MM.1S (cell line): ENCODE data around the gene PALD1.

ENCODE experiments used
- DNase-seq: peaks from one replicate; pipeline ENCODE4 v3.0.0-alpha.2; 2015
- H2AFZ ChIP-seq: fragments of 300-600 bp; sonication (generic); 2 replicates; pipeline ENCODE4 v1.6.0; 2016; ENCODE audit warnings: antibody characterized with exemption, low read length
- H3F3A ChIP-seq: fragments of 300-600 bp; sonication (generic); 2 replicates; pipeline ENCODE4 v1.6.1; 2016; ENCODE audit warnings: mild to moderate bottlenecking, antibody characterized with exemption, low read length, moderate library complexity, mixed read lengths; ENCODE audit not compliant: insufficient read depth
- H3K27ac ChIP-seq: fragments of 300-600 bp; sonication (generic); 2 replicates; pipeline ENCODE4 v1.5.1; 2016; ENCODE audit warnings: mild to moderate bottlenecking, low read length
- H3K27me3 ChIP-seq: fragments of 300-600 bp; sonication (generic); replicated peaks from 2 replicates; pipeline ENCODE4 v1.6.0; 2016; ENCODE audit warnings: low read length; ENCODE audit not compliant: insufficient read depth
- H3K36me3 ChIP-seq: fragments of 300-600 bp; sonication (generic); replicated peaks from 2 replicates; pipeline ENCODE4 v1.6.1; 2016; ENCODE audit warnings: mild to moderate bottlenecking, low read length, mixed read lengths; ENCODE audit not compliant: insufficient read depth
- H3K4me1 ChIP-seq: fragments of 300-600 bp; sonication (generic); 2 replicates; pipeline ENCODE4 v1.6.1; 2016; ENCODE audit warnings: low read length, mixed read lengths
- H3K4me2 ChIP-seq: fragments of 300-600 bp; sonication (generic); 2 replicates; pipeline ENCODE4 v1.6.0; 2016; ENCODE audit warnings: low read depth, low read length
- H3K4me3 ChIP-seq: fragments of 300-600 bp; sonication (generic); 2 replicates; pipeline ENCODE4 v1.5.1; 2016; ENCODE audit warnings: low read length, mixed read lengths
- H3K79me2 ChIP-seq: fragments of 300-600 bp; sonication (generic); 2 replicates; pipeline ENCODE4 v1.6.1; 2016; ENCODE audit warnings: mixed run types, low read length, mixed read lengths
- H3K9ac ChIP-seq: fragments of 300-600 bp; sonication (generic); 2 replicates; pipeline ENCODE4 v1.6.1; 2016; ENCODE audit warnings: low read length, mixed read lengths
- H3K9me2 ChIP-seq: fragments of 300-600 bp; sonication (generic); replicated peaks from 2 replicates; pipeline ENCODE4 v1.6.1; 2016; ENCODE audit warnings: mild to moderate bottlenecking, low read length, mixed read lengths; ENCODE audit not compliant: insufficient read depth
- H3K9me3 ChIP-seq: fragments of 300-600 bp; sonication (generic); replicated peaks from 2 replicates; pipeline ENCODE4 v1.6.1; 2016; ENCODE audit warnings: mild to moderate bottlenecking, low read length, mixed read lengths; ENCODE audit not compliant: insufficient read depth
- H4K20me1 ChIP-seq: fragments of 300-600 bp; sonication (generic); 2 replicates; pipeline ENCODE4 v1.6.1; 2016; ENCODE audit warnings: mild to moderate bottlenecking, low read length, moderate library complexity, mixed read lengths; ENCODE audit not compliant: insufficient read depth
- EZH2 ChIP-seq: fragments of 300-600 bp; sonication (generic); optimal IDR thresholded peaks from 2 replicates; pipeline ENCODE3; 2017; ENCODE audit warnings: low read depth, mild to moderate bottlenecking, antibody characterized with exemption, low read length, mixed read lengths
- EZH2phosphoT487 ChIP-seq: fragments of 300-600 bp; sonication (generic); IDR thresholded peaks from 2 replicates; pipeline ENCODE4 v1.6.1; 2018; ENCODE audit warnings: antibody characterized with exemption, low read length
- TF ChIP-seq, protein P1 (sequence below): fragments of 300-600 bp; sonication (generic); IDR thresholded peaks from 2 replicates; pipeline ENCODE4 v1.5.1; 2016; ENCODE audit warnings: antibody characterized with exemption, low read length, mixed read lengths

PALD1 gene

DNA sequence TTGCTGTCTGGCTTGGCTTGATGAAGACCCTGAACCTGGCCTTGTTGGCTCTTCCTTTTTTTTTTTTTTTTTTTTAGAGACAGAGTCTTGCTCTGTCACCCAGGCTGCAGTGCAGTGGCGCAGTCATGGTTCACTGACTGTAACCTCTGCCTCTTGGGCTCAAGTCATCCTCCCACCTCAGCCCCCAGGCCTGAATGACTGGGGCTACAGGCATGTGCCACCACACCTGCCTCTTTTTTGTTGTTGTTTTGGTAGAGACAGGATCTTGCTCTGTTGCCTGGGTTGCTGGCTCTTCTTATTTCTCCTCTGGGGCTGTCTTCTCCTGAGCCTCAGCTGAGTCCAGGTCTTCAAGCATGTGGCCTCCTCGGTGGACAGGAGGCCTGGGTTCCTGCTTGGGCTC, 79.3 kb downstream of the PALD1 start:
- H2AFZ ChIP-seq, result no peak overlapping the region
- H3K4me1 ChIP-seq, result no peaks in the 10 kb centered on the region
- no peaks in the 10 kb centered on the region for H3K9me2 ChIP-seq
- H3K4me2 ChIP-seq, result no peak overlapping the region
- H3K36me3 ChIP-seq, result 0 out of 2 replicates have a peak, but pooled peaks cover 2% of the 10 kb centered on the region
- H3K9ac ChIP-seq, result no peak overlapping the region
- TF ChIP-seq EZH2phosphoT487 (no peak), EZH2 (no peak)
- TF ChIP-seq, protein P1, sequence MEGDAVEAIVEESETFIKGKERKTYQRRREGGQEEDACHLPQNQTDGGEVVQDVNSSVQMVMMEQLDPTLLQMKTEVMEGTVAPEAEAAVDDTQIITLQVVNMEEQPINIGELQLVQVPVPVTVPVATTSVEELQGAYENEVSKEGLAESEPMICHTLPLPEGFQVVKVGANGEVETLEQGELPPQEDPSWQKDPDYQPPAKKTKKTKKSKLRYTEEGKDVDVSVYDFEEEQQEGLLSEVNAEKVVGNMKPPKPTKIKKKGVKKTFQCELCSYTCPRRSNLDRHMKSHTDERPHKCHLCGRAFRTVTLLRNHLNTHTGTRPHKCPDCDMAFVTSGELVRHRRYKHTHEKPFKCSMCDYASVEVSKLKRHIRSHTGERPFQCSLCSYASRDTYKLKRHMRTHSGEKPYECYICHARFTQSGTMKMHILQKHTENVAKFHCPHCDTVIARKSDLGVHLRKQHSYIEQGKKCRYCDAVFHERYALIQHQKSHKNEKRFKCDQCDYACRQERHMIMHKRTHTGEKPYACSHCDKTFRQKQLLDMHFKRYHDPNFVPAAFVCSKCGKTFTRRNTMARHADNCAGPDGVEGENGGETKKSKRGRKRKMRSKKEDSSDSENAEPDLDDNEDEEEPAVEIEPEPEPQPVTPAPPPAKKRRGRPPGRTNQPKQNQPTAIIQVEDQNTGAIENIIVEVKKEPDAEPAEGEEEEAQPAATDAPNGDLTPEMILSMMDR, result no peak
- H3K27me3 ChIP-seq, result no peaks in the 10 kb centered on the region
- DNase-seq, result no peak
- no peaks in the 10 kb centered on the region for H4K20me1 ChIP-seq
- H3K27ac ChIP-seq, result no peak overlapping the region
- H3K4me3 ChIP-seq, result no peak overlapping the region
- H3F3A ChIP-seq, result no peaks in the 10 kb centered on the region; the same call in 1 of the 2 replicates
- no peaks in the 10 kb centered on the region for H3K9me3 ChIP-seq
- peaks cover 9% of the 10 kb centered on the region; the same call in 1 of the 2 replicates for H3K79me2 ChIP-seq

DNA sequence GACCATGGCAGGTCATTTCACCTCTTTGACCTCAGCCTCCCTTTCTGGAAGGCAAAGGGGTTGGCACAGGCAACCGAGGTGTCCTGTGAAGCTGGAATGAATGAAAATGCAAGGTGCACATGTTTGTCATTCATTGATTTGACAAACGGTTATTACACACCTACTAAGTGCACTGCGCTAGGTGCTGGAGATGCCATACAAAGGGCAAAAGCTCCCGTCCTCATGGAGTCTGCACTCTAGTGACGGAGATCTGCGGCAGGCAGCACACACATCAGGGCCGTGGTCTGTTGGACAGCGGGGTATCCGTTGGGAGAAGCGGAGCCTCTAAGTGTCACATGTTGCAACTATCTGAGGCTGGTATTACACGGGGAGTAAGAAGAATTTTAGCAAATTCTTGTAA, 79.7 kb downstream of the PALD1 start:
- Histone ChIP-seq H3K79me2 (0 out of 2 replicates have a peak, but pooled peaks cover 6% of the 10 kb centered on the region), H3K9ac (no peak overlapping the region), H2AFZ (no peak overlapping the region), H3F3A (no peaks in the 10 kb centered on the region; the same call in 1 of the 2 replicates), H3K4me2 (no peak overlapping the region), H3K9me2 (no peaks in the 10 kb centered on the region), H3K4me3 (no peak overlapping the region), H3K4me1 (no peaks in the 10 kb centered on the region), H3K36me3 (0 out of 2 replicates have a peak, but pooled peaks cover 2% of the 10 kb centered on the region), H3K9me3 (no peaks in the 10 kb centered on the region), H3K27me3 (no peaks in the 10 kb centered on the region), H4K20me1 (no peaks in the 10 kb centered on the region), H3K27ac (no peak overlapping the region)
- no peak for DNase-seq
- TF ChIP-seq EZH2phosphoT487 (no peak), EZH2 (no peak)
- TF ChIP-seq, protein P1, result no peak

DNA sequence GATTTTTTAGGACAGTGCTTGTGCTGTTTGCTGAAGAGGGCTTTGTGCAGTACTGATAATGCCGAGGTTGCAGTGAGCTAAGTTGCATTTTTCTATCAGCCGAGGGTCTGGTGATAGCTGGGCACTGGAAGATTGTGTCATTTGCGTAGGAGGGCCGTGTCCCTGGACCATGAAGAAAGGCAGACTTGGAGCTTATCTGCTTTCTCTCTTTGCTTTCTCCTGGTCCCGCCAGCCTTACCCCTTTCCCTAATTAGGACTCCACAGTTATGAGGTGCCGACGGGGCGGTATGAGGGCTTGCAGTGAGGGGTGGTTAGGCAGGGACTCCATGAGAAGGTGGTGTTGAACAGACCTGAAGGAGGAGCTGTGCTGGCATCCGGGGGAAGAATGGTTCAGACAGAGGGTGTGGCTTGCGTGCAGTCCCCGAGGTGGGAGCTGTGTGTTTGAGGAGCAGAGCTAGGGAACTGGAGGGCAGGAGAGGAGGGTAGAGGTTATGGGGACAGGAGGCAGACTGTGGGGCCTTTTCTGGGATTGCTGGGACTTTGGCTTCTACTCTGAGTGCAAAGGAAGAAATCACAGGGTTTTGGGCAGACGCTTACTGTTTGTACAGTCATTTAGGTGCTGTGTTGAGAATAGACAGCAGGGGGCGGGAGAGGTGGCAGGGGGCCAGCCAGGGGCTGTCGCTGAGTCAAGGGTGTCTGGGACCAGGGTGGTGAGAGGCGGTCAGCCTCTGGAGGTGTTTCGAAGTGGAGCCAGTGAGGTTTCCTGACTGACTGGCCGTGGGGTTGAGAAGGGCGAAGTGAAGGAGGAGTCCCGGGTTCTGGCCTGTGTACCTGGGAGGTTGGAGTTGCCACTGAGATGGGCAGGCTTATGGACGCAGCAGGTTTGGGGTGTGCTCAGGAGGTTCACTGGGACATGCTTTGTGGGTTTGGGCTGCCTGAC, 80.6 kb downstream of the PALD1 start:
- Histone ChIP-seq H4K20me1 (no peaks in the 10 kb centered on the region), H3K9ac (no peak overlapping the region), H3K79me2 (0 out of 2 replicates have a peak, but pooled peaks cover 6% of the 10 kb centered on the region), H3K4me2 (no peak overlapping the region), H2AFZ (no peak overlapping the region), H3K4me3 (no peak overlapping the region), H3K27ac (no peak overlapping the region), H3F3A (no peaks in the 10 kb centered on the region), H3K9me2 (no peaks in the 10 kb centered on the region), H3K9me3 (no peaks in the 10 kb centered on the region), H3K27me3 (no peaks in the 10 kb centered on the region), H3K4me1 (no peaks in the 10 kb centered on the region), H3K36me3 (peaks cover 2% of the 10 kb centered on the region; the same call in 1 of the 2 replicates)
- no peak for DNase-seq
- TF ChIP-seq EZH2phosphoT487, result no peak
- TF ChIP-seq, protein P1, result peak; percentile 32
